GM21528 (cell line): Measurements from ENCODE around the gene CADM1.
"Not testable (repeated sequence)": the region's sequence is repeated elsewhere in the genome, so short reads cannot be mapped to it uniquely, and the experiment has no call there.

Experiments
- ATAC-seq: cut with Tn5 transposase; IDR thresholded peaks from one replicate; pipeline ENCODE4 v1.9.1; 2021; ENCODE audit warnings: mild to moderate bottlenecking, moderate library complexity; ENCODE audit not compliant: unreplicated experiment, low FRiP score

CADM1 gene

DNA sequence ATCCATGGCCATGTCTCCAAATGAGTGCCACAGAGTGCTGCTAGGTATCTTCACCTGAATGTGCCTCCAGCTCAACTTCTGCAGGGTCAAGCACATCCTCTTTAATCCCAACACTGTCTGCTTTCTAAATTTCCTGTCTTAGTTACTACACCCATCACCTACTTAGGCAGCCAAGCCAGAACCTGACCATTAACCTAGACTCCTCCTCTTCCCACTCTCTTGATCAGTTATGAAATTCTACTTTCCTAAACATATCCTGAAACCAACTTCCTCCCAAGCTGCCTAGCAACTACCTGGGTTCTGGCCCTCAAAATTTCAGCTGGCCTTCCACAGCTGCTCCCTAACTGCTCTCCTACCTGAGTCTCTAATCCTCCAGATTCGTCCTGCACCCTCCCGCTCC is 22.7 kb downstream of the CADM1 start:
- no peak for ATAC-seq

GRCh38 chr11:115480611-115481010 is 23.6 kb downstream of the CADM1 start:
- ATAC-seq: no peak

- ATAC-seq: no peak
Observed at GRCh38 chr11:115477410-115477809, 26.8 kb downstream of the CADM1 start.

- ATAC-seq: no peak
Observed at GRCh38 chr11:115476463-115477286, 27.5 kb downstream of the CADM1 start.

DNA sequence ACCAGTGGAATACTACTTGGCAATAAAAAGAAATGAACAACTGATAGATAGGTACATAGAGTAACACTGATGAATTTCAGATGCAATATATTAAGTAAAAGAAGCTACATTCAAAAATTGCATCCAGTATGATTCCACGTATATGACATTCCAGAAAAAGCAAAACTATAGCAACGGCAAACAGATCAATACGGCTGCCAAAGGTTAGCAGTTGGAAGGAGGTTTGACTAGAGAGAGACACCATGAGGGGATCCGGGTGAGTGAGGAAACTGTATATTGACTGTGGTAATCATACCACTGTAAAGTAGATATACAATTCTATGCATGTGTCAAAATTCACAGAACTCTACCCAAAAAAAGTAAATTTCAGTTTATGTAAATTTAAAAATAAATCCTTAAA is 28.7 kb downstream of the CADM1 start:
- no peak for ATAC-seq

DNA sequence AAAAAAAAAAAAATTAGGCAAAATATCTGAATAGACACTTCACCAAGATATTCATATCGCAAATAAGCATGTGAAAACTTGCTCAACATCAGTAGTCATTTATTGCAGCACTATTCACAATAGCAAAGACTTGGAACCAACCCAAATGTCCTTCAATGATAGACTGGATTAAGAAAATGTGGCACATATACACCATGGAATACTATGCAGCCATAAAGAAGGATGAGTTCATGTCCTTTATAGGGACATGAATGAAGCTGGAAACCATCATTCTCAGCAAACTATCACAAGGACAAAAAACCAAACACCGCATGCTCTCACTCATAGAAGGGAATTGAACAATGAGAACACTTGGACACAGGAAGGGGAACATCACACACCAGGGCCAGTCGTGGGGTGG is 29.9 kb downstream of the CADM1 start:
- not testable (repeated sequence) for ATAC-seq

GRCh38 chr11:115473167-115473566 is 31.0 kb downstream of the CADM1 start:
- no peak for ATAC-seq

DNA sequence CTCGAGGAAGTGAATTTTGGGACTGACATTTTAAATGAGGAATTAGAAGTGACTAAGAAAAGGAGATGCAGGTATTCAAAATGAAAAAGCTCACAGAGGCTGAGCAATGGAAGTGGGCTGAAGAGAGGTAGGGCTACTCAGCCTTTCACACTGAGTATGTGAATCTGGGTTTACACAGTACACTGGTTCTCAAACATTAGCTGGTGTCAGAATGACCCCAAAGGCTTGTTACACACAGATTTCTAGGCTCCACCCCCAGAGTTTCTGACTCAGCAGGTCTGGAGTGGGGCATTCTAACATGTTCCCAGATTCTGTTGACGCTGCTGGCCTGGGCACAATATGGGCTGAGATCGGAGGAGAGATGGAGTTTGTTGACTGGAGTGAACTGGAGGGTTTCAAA is 32.8 kb downstream of the CADM1 start:
- ATAC-seq: no peak

GRCh38 chr11:115470928-115471327 is 33.3 kb downstream of the CADM1 start:
- ATAC-seq: no peak

- ATAC-seq: no peak
Observed at GRCh38 chr11:115469361-115469760, 34.9 kb downstream of the CADM1 start.

DNA sequence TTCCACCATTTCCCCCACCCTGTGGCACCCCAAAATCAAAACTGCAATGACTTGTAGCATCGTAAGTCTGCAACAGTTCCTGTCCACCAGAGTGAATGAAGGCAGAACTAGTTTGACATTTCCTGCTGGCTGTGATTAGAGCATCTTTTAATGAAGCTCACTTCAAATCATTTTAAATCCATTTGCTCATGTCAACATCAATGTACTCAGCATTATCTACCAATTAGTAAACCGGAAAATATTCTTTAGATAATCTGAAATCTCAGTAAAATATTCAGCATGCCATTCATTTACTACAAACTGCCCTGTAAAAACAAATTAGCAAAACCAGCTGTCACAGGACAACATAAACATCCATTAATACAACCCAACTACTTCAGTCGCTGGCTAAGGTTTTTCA is 38.1 kb downstream of the CADM1 start:
- no peak for ATAC-seq

GRCh38 chr11:115464269-115464668 is 39.9 kb downstream of the CADM1 start:
- no peak for ATAC-seq

DNA sequence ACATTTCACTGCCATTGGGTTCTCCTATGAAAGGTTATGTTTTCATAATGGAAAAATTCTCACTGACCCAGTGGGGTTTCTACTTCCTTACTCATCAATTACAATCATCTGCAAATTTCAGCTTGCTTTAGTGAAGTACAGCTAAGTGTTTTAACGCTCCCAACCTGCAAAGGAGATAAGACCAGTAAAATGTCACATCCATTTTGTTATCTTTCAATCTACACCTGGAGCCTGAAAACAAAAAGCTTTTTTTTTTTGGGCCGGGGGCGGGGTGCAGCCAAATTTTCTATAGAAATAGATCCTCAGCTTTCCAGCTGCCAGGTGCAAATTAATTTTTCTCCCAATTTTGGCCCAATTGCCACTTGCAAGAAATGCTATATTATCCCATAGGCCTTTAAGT is 40.6 kb downstream of the CADM1 start:
- no peak for ATAC-seq

DNA sequence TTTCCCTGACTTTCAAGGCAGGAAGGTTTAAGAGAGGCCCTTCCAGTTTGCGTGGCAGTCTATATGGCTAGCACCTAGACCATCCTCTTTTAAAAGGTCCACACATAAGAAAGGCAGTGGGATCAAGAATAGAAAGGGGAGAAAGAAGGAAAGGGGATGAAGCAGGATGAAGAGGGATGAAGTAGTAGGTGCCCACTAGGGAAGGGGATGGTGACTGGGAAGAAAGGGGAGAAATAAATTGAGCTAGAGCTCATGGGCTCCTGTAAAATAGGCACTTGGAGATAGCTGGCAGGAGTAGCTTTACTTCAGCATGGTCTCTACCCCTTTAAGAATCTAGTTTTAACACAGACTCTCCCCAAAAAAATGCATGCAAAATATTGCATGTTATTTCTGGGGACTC is 41.5 kb downstream of the CADM1 start:
- no peak for ATAC-seq

- no peak for ATAC-seq
Observed at GRCh38 chr11:115462004-115462541, 42.1 kb downstream of the CADM1 start.

DNA sequence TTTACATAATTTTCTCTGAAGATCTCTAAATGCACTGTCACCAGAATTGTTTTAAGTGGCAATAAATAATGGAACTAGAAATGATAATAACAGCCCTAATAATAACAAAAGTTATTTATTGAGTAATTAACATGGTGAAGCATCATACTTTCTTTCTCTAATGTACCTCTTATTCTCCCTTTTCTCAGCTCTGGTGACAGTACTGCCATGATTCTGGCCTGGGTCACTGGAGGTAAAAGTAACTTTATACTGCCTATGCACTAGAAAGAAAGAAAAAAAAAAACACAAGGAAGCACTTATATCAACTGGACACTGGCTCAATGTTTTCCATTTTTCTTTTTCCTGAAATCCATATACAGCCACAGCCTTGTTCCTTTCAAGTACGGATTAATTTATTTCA is 43.7 kb downstream of the CADM1 start:
- no peak for ATAC-seq

DNA sequence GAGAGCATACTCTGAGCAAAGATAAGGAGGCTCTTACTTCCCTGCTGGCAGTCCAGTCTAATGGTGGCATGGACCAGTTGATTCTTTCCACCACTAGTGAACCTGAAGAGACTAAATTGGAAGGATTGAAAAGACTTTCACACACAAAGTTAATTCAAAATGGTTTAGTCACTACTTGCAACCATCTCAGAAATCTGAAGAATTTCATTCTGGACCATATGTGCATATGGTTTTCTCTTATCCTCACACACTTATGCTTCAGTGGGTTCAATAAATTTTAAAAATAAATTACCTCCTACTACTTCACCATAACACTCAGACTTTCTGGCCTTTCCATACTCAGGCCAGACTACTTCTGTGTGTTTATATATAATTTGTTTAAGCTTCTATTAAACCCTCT is 44.7 kb downstream of the CADM1 start:
- ATAC-seq: no peak

DNA sequence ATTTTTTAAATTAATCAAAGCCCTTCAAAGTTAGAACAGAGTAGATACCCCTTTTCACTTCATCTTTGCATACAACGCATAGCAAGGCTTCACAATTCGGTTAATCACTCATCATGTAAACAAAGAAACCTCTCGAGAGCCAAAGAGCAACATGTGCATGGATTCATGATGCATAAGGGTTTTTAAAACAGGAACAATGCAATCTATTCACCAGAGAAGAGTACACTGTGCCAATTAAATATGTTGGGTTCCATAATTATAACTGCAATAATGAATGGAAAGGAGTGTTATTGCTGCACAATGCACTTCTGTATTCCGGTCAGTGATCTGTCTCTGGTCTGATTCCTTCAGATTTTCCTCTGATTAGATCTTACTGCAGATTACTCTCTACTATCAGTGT is 45.3 kb downstream of the CADM1 start:
- no peak for ATAC-seq

GRCh38 chr11:115456019-115456418 is 48.2 kb downstream of the CADM1 start:
- ATAC-seq: no peak

DNA sequence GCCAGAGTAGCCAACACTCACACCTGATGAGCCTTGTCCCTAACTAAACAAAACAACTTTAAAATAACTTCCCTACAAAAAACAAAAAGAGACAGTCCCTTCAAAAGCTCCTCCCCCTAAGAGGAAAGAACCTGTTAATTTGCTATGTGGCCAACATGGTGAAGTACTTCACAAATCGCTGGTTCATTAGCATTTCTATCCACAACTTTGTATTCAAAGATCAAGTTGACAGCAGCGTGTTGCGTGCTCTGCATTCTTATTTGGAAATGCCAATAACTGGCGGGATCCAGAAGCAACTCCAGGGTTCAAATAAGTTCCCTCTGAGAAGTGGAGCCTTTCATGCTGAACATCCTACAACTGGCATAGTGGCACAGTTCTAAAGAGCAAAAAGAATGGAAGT is 48.6 kb downstream of the CADM1 start:
- ATAC-seq: no peak

- no peak for ATAC-seq
Observed at GRCh38 chr11:115454525-115454924, 49.7 kb downstream of the CADM1 start.

GRCh38 chr11:115453693-115454490 is 50.3 kb downstream of the CADM1 start:
- no peak for ATAC-seq
